ENCODE measurements around the gene GAREM1. TPM values are rescaled to one million over a fixed set of nuclear protein-coding genes. Genes with fewer than 3 reads are reported as not detected.

The GAREM1 gene
- total and polyA plus RNA-seq, 9 of the 15 experiments (the other 6 are each of a cell fraction or from before 2014, with no cell fraction given), result 0.03 to 0.33 (median 0.07) TPM; not detected in 1

DNA sequence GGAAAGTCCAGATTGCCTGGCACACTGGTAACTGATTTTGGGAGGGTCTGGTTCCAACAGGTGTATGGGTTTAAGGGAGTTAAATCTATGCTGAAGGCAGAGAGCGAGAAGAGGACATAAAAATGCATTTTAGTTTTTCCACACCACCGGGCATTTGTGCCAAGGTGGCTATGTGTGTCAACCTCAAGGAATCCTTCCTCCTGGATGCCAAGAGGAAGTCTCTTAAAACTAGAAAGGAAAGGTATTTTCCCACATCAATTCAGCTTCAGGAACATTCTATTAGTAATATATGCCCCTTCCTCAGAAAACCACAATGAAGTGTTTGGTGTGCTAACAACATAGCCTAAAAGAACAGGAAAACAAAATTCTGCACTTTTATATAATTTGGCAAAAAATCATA is 5.4 kb upstream of the GAREM1 start:
- no TSS peak for BruUV-seq (replicated peaks)
- Histone ChIP-seq H3K4me1 (replicated peaks in 1 of 2; ENCODE audit: control insufficient read depth in 2 of 2, insufficient read depth in 2 of 2, low read length in 2 of 2) (peaks cover 1 to 4% of the 10 kb centered on the region in 2 experiments; a peak in 4 of 5 replicates), H3K27me3 (ENCODE audit: control insufficient read depth in 2 of 2, insufficient read depth in 2 of 2, low read length in 2 of 2) (peaks cover 9 to 10% of the 10 kb centered on the region in 2 experiments), H3K36me3 (ENCODE audit: control insufficient read depth, insufficient read depth, low read length) (no peaks in the 10 kb centered on the region), H3K9ac (ENCODE audit: insufficient read depth in 1 of 2, low read depth in 2 of 2, low read length in 2 of 2) (no peak overlapping the region), H3K4me2 (ENCODE audit: insufficient read depth, low read length) (no peak overlapping the region), H3K79me2 (ENCODE audit: control insufficient read depth, insufficient read depth, low read length) (no peaks in the 10 kb centered on the region), H3K27ac (ENCODE audit: extremely low read depth, low read depth, low read length) (no peak overlapping the region), H3K9me1 (ENCODE audit: control insufficient read depth, insufficient read depth, low read length) (no peaks in the 10 kb centered on the region), H2AFZ (ENCODE audit: low read depth, low read length) (no peak overlapping the region), H4K20me1 (replicated peaks; ENCODE audit: control insufficient read depth, insufficient read depth, low read length) (peaks cover 3% of the 10 kb centered on the region; the same call in 1 of the 2 replicates), H3K9me3 (replicated peaks; ENCODE audit: control insufficient read depth, insufficient read depth, low read depth, low read length) (no peaks in the 10 kb centered on the region), H3K4me3 (no peak overlapping the region)
- in situ Hi-C loops (cut with MboI), result no loop called here
- DNase-seq (ENCODE audit: extremely low read depth in 1 of 4, low spot score in 3 of 4), result no peak
- FAIRE-seq, result no peak
- intact Hi-C loops (cut with micrococcal nuclease), result loop anchor here (10.0 kb wide), 1 partner anchor 141 kb away; no protein-coding TSS in a partner anchor
- no peak for ATAC-seq
- ChIA-PET CTCF (ENCODE audit: low intra/inter-chr PET ratio) (interaction anchor here (1.2 kb wide), 1 partner anchor 12 kb away, joined by 3 read pairs; no protein-coding TSS in a partner anchor), POLR2A (no interaction called here)
- TF ChIP-seq STAG1 (CRISPR knock-in tag; IDR thresholded peaks at IDR 0.05; ENCODE audit: borderline replicate concordance) (no peak), SUPT5H (IDR thresholded peaks at IDR 0.05) (no peak), RBM39 (optimal IDR thresholded peaks at IDR 0.05; ENCODE audit: low read depth, low read length) (no peak), ZNF79 (CRISPR knock-in tag; IDR thresholded peaks at IDR 0.05; ENCODE audit: low read depth) (no peak), EP400 (IDR thresholded peaks at IDR 0.05) (no peak), NR1H2 (CRISPR knock-in tag; IDR thresholded peaks at IDR 0.05) (no peak), NR4A1 (CRISPR knock-in tag; IDR thresholded peaks at IDR 0.05) (no peak), NR4A1 (tag; IDR thresholded peaks at IDR 0.05) (no peak), MBD2 (IDR thresholded peaks at IDR 0.05; ENCODE audit: borderline replicate concordance, low read depth) (no peak), XRCC3 (IDR thresholded peaks at IDR 0.05) (no peak), SNIP1 (IDR thresholded peaks at IDR 0.05; ENCODE audit: low read depth) (no peak), EGR1 (conservative IDR thresholded peaks at IDR 0.05) (no peak), ZNF589 (CRISPR knock-in tag; IDR thresholded peaks at IDR 0.05; ENCODE audit: low read depth) (no peak), RBFOX2 (IDR thresholded peaks at IDR 0.05; ENCODE audit: low read depth, low read length) (no peak), HNRNPL (IDR thresholded peaks at IDR 0.05; ENCODE audit: low read depth, low read length) (no peak), ZFP1 (CRISPR knock-in tag; IDR thresholded peaks at IDR 0.05) (no peak)
- TF ChIP-seq, protein P1, sequence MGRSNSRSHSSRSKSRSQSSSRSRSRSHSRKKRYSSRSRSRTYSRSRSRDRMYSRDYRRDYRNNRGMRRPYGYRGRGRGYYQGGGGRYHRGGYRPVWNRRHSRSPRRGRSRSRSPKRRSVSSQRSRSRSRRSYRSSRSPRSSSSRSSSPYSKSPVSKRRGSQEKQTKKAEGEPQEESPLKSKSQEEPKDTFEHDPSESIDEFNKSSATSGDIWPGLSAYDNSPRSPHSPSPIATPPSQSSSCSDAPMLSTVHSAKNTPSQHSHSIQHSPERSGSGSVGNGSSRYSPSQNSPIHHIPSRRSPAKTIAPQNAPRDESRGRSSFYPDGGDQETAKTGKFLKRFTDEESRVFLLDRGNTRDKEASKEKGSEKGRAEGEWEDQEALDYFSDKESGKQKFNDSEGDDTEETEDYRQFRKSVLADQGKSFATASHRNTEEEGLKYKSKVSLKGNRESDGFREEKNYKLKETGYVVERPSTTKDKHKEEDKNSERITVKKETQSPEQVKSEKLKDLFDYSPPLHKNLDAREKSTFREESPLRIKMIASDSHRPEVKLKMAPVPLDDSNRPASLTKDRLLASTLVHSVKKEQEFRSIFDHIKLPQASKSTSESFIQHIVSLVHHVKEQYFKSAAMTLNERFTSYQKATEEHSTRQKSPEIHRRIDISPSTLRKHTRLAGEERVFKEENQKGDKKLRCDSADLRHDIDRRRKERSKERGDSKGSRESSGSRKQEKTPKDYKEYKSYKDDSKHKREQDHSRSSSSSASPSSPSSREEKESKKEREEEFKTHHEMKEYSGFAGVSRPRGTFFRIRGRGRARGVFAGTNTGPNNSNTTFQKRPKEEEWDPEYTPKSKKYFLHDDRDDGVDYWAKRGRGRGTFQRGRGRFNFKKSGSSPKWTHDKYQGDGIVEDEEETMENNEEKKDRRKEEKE (IDR thresholded peaks at IDR 0.05; ENCODE audit: borderline replicate concordance in 1 of 2, control insufficient read depth in 1 of 2, low read depth in 2 of 2, low read length in 1 of 2), result no peak
- TF ChIP-seq, protein P2, sequence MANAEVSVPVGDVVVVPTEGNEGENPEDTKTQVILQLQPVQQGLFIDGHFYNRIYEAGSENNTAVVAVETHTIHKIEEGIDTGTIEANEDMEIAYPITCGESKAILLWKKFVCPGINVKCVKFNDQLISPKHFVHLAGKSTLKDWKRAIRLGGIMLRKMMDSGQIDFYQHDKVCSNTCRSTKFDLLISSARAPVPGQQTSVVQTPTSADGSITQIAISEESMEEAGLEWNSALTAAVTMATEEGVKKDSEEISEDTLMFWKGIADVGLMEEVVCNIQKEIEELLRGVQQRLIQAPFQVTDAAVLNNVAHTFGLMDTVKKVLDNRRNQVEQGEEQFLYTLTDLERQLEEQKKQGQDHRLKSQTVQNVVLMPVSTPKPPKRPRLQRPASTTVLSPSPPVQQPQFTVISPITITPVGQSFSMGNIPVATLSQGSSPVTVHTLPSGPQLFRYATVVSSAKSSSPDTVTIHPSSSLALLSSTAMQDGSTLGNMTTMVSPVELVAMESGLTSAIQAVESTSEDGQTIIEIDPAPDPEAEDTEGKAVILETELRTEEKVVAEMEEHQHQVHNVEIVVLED (CRISPR knock-in tag; IDR thresholded peaks at IDR 0.05), result no peak
- TF ChIP-seq, protein P3, sequence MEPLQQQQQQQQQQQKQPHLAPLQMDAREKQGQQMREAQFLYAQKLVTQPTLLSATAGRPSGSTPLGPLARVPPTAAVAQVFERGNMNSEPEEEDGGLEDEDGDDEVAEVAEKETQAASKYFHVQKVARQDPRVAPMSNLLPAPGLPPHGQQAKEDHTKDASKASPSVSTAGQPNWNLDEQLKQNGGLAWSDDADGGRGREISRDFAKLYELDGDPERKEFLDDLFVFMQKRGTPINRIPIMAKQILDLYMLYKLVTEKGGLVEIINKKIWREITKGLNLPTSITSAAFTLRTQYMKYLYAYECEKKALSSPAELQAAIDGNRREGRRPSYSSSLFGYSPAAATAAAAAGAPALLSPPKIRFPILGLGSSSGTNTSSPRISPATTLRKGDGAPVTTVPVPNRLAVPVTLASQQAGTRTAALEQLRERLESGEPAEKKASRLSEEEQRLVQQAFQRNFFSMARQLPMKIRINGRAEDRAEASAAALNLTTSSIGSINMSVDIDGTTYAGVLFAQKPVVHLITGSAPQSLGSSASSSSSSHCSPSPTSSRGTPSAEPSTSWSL (CRISPR knock-in tag; IDR thresholded peaks at IDR 0.05; ENCODE audit: borderline replicate concordance), result no peak
- 0% methylated on average over 2 of the region's 2 CpGs for WGBS (ENCODE audit: insufficient coverage, low coverage, missing lambda C conversion rate)
